SK-N-MC (cell line): ENCODE data around the gene GMPPA.

ENCODE experiments used
- EZH2 ChIP-seq: fragments of 200-600 bp; sonication (generic); IDR thresholded peaks from one replicate; pipeline ENCODE4 v1.6.1; 2017; ENCODE audit warnings: antibody characterized with exemption
- FOXP2 ChIP-seq: optimal IDR thresholded peaks from 2 replicates; pipeline ENCODE3; 2011; ENCODE audit warnings: mild to moderate bottlenecking, moderate library complexity; ENCODE audit not compliant: insufficient read depth; ENCODE audit errors: extremely low read length, control extremely low read depth
- POLR2AphosphoS5 ChIP-seq: IDR thresholded peaks from 2 replicates; pipeline ENCODE4 v1.6.1; 2012; ENCODE audit warnings: mild to moderate bottlenecking, low read depth, low read length, borderline replicate concordance

DNA sequence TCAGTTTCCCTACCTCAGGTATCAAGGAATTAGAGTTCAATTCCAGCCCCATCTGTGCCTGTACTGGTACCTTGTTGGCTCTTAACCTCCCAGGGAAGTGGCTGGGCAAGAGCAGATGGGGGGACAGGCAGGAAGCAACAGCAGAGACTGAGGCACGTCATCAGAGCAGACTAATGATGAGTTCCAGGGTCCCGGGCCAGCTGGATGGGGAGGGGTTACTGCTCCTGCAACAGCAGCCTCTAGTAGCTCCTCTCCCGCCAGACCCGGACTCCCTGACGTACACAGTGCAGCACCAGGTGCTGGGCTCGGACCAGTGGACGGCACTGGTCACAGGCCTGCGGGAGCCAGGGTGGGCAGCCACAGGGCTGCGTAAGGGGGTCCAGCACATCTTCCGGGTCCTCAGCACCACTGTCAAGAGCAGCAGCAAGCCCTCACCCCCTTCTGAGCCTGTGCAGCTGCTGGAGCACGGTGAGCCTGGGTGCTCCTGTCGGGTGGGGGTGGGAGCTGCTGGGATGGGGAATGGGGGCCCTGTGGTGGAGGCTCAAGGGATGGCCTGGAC lies 26.0 kb upstream of the GMPPA start:
- no peak for TF ChIP-seq EZH2
- no peak for TF ChIP-seq POLR2AphosphoS5
- TF ChIP-seq FOXP2 = no peak
